H1 (cell line): ENCODE results near the gene VSIG10.

Experiments
- BACH1 ChIP-seq: IDR thresholded peaks from 2 replicates; pipeline ENCODE4 v1.6.1; 2012; ENCODE audit warnings: low read length, improper control_type of control experiment
- POLR2A ChIP-seq, 2 experiments: IDR thresholded peaks; 1 replicate in 1 of 2; 2 replicates in 1 of 2; pipeline ENCODE4 v1.6.1; 2011; ENCODE audit warnings: low read depth in 2 of 2, low read length in 2 of 2, mild to moderate bottlenecking in 2 of 2; ENCODE audit errors: control extremely low read depth in 1 of 2
- TAF1 ChIP-seq: IDR thresholded peaks from 2 replicates; pipeline ENCODE4 v1.6.1; 2011; ENCODE audit warnings: mild to moderate bottlenecking, low read depth, low read length
- TF ChIP-seq, protein P1 (sequence below), 3 experiments: IDR thresholded peaks; 1 replicate in 2 of 3; 2 replicates in 1 of 3; pipeline versions ENCODE4 v1.5.1 to v1.6.1; 2011; ENCODE audit warnings: low read length in 3 of 3, mild to moderate bottlenecking in 3 of 3, inconsistent platforms in 2 of 3, low read depth in 1 of 3, moderate library complexity in 1 of 3; ENCODE audit not compliant: insufficient read depth in 1 of 3; ENCODE audit errors: control extremely low read depth in 1 of 3

DNA sequence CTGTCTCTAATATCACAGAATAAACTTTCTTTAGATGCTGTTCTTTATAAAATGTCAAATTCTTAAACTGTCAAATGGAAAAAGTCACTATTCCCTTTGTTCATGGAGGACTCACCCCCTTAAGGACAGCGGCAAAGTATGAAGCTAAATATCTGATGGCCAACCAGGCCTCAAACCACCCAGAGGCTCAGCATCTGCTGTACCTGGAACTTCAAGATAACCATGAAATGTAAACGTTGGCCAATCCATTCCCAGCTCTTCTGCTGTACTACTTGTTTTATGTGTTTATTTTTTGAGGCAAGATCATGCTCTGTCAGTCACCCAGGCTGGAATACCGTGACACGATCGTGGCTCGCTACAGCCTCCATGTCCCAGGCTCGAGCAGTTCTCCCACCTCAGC lies 71.6 kb downstream of the VSIG10 start:
- TF ChIP-seq POLR2A (IDR thresholded peaks at IDR 0.05; ENCODE audit: control extremely low read depth in 1 of 2, low read depth in 2 of 2, low read length in 2 of 2) (no peak), TAF1 (no peak), BACH1 (no peak)
- TF ChIP-seq, protein P1, sequence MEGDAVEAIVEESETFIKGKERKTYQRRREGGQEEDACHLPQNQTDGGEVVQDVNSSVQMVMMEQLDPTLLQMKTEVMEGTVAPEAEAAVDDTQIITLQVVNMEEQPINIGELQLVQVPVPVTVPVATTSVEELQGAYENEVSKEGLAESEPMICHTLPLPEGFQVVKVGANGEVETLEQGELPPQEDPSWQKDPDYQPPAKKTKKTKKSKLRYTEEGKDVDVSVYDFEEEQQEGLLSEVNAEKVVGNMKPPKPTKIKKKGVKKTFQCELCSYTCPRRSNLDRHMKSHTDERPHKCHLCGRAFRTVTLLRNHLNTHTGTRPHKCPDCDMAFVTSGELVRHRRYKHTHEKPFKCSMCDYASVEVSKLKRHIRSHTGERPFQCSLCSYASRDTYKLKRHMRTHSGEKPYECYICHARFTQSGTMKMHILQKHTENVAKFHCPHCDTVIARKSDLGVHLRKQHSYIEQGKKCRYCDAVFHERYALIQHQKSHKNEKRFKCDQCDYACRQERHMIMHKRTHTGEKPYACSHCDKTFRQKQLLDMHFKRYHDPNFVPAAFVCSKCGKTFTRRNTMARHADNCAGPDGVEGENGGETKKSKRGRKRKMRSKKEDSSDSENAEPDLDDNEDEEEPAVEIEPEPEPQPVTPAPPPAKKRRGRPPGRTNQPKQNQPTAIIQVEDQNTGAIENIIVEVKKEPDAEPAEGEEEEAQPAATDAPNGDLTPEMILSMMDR (IDR thresholded peaks at IDR 0.05; ENCODE audit: control extremely low read depth in 1 of 3, insufficient read depth in 1 of 3, low read depth in 1 of 3, low read length in 3 of 3) = no peak
